Kidney (tissue), 14 donors: ENCODE results near the gene GARIN6. TPM values are rescaled to one million over a fixed set of nuclear protein-coding genes. Genes with fewer than 3 reads are reported as not detected.

ENCODE experiments used
- DNase-seq, 5 donors: peaks; one replicate each; pipeline ENCODE4 v3.0.0-alpha.2; 2013 to 2020
- FAIRE-seq: peaks from 2 replicates; lab custom pipeline; 2012; peaks lifted over from hg19 to GRCh38; lab: Jason Lieb, UNC
- H3K27ac ChIP-seq, 2 donors: one replicate each; pipeline ENCODE4 v1.7.0; 2013; ENCODE audit warnings: low read depth in 2 of 2, low read length in 2 of 2, inconsistent platforms in 1 of 2
- H3K27me3 ChIP-seq: one replicate; pipeline ENCODE4 v1.7.1; 2013; ENCODE audit warnings: low read length, inconsistent platforms; ENCODE audit not compliant: control insufficient read depth, insufficient read depth
- H3K36me3 ChIP-seq, 3 donors: one replicate each; pipeline versions ENCODE4 v1.7.0 to v1.7.1; 2013; ENCODE audit warnings: low read length in 3 of 3, control low read depth in 1 of 3, inconsistent platforms in 1 of 3; ENCODE audit not compliant: insufficient read depth in 3 of 3, control insufficient read depth in 2 of 3
- H3K4me1 ChIP-seq, 3 donors: one replicate each; pipeline versions ENCODE4 v1.7.0 to v1.7.1; 2013; ENCODE audit warnings: low read length in 3 of 3, inconsistent platforms in 1 of 3, low read depth in 1 of 3; ENCODE audit not compliant: control insufficient read depth in 2 of 3, insufficient read depth in 2 of 3
- H3K4me3 ChIP-seq, 3 donors: one replicate each; pipeline versions ENCODE4 v1.7.0 to v1.8.1; 2013; ENCODE audit warnings: low read length in 3 of 3, control low read depth in 1 of 3, inconsistent platforms in 1 of 3
- H3K9ac ChIP-seq, 3 donors: one replicate each; pipeline versions ENCODE4 v1.7.0 to v1.7.1; 2013; ENCODE audit warnings: low read length in 3 of 3, control low read depth in 1 of 3, inconsistent platforms in 1 of 3
- H3K9me3 ChIP-seq, 3 donors: one replicate each; pipeline versions ENCODE4 v1.7.0 to v1.7.1; 2013; ENCODE audit warnings: low read length in 3 of 3, control low read depth in 1 of 3, inconsistent platforms in 1 of 3; ENCODE audit not compliant: control insufficient read depth in 2 of 3, insufficient read depth in 1 of 3
- CTCF ChIP-seq: IDR thresholded peaks from 3 replicates; pipeline ENCODE4 v1.5.1; 2012; ENCODE audit warnings: mild to moderate bottlenecking, moderate library complexity, borderline replicate concordance; ENCODE audit not compliant: insufficient read depth; ENCODE audit errors: extremely low read depth
- intact Hi-C: fragments of 100-400 bp; cut with DNase I; formaldehyde crosslinking; loops from one replicate; pipeline ENCODE4 v1.11.1; 2022
- polyA plus RNA-seq: library from polyadenylated mRNA; stranded (reverse); fragments of 350-450 nt; fragmentation: Illumina TruSeq; extraction: RNeasy Lipid Tissue Mini Kit (QIAGEN cat#74804); gene quantifications from one replicate; pipeline ENCODE4 v1.2.3, GENCODE V29; 2014; ENCODE audit warnings: low read depth, low replicate concordance; ENCODE audit not compliant: insufficient read depth
- total RNA-seq: library from RNA; stranded (reverse); fragmentation: NEBNext Ultra II Directional; extraction: Animal tissue kit (Norgen Biotek cat#: 25700); gene quantifications from one replicate; pipeline ENCODE4 v1.2.1, GENCODE V29; 2021
- donor health status: control.
- donor health status: control.
- donor health status: control.
- donor health status: control.
- donor health status: control.
- donor health status: DM: yes; HTN: yes; CAD: no.
- donor health status: Normal renal cell carcinoma (clear cell type).

The GARIN6 gene
- total and polyA plus RNA-seq, 2 donors from 2014 or later, result not detected

- H3K4me3 ChIP-seq, result no peak overlapping the region
- FAIRE-seq (no peak), DNase-seq (no peak)
- no peak overlapping the region for H3K27ac ChIP-seq
- no peaks in the 10 kb centered on the region for H3K27me3 ChIP-seq
- H3K4me1 ChIP-seq, result no peaks in the 10 kb centered on the region
- no peaks in the 10 kb centered on the region for H3K36me3 ChIP-seq
- intact Hi-C loops, result no loop called here
- no peak overlapping the region for H3K9ac ChIP-seq
- no peak for TF ChIP-seq CTCF
- H3K9me3 ChIP-seq, result no peaks in the 10 kb centered on the region
These were observed 37.9 kb upstream of the GARIN6 start for GRCh38 chr12:99609455-99610181.

DNA sequence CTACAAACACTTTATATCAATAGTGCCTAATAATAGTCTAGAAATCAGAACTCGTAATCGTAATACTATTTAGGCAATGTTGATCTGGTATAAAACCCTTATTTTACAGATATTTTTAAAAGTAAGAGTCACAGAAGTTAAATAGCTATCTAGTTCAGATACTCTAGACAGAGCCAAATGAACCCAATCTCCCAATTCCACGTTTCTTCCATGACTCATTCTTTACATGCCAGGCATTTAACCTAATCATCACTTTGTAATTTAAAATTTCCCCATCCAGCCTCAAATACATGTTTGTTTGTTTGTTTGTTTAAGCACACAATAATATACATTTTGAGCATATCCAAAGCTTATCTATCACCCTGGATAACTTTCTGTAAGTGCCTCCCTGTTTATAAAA, 36.4 kb upstream of the GARIN6 start:
- TF ChIP-seq CTCF, result no peak
- Histone ChIP-seq H3K4me3 (no peak overlapping the region), H3K36me3 (no peaks in the 10 kb centered on the region), H3K27me3 (no peaks in the 10 kb centered on the region), H3K27ac (no peak overlapping the region), H3K4me1 (no peaks in the 10 kb centered on the region), H3K9me3 (no peaks in the 10 kb centered on the region), H3K9ac (no peak overlapping the region)
- FAIRE-seq (no peak), DNase-seq (no peak)
- intact Hi-C loops, result no loop called here

DNA sequence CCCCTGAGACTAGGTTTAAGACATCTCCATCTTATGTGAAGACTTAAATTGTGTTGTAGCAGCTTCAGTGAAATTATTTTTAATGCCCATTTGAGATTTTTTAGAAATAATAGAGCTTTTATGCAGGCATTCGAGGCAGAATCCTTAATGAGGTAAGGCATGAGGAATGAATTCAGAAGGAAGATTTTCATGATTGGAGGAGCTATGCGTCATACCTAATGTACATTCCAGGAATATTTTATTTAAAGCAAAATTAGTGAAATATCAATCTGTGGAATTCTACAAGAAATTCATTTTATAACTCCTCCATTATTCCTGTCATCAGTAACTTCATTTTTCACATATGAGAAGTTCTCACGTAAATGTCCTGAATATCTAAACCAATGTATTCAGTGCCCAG, 36.0 kb upstream of the GARIN6 start:
- H3K9ac ChIP-seq, result no peak overlapping the region
- H3K27me3 ChIP-seq, result no peaks in the 10 kb centered on the region
- no peaks in the 10 kb centered on the region for H3K4me1 ChIP-seq
- no peak for FAIRE-seq
- no peak for TF ChIP-seq CTCF
- no peaks in the 10 kb centered on the region for H3K36me3 ChIP-seq
- no peak for DNase-seq
- no peak overlapping the region for H3K27ac ChIP-seq
- H3K9me3 ChIP-seq, result no peaks in the 10 kb centered on the region
- intact Hi-C loops, result no loop called here
- no peak overlapping the region for H3K4me3 ChIP-seq
